Lung (tissue), 12 donors: ENCODE results near the gene KRT24. TPM values are rescaled to one million over a fixed set of nuclear protein-coding genes. Genes with fewer than 3 reads are reported as not detected.

Experiments used
- ATAC-seq: fragments of 200-7000 bp; cut with Tn5 transposase; one replicate; pipeline ENCODE4 v1.9.1; 2020; ENCODE audit warnings: moderate number of reproducible peaks; ENCODE audit not compliant: insufficient read depth, low FRiP score
- DNase-seq, 3 donors: peaks; one replicate each; pipeline ENCODE4 v3.0.0-alpha.2; 2013 to 2017
- H3K27ac ChIP-seq, 2 donors: one replicate each; pipeline ENCODE4 v1.5.1; 2013; ENCODE audit warnings: mild to moderate bottlenecking in 2 of 2, moderate library complexity in 2 of 2, control low read depth in 1 of 2, inconsistent platforms in 1 of 2, low read depth in 1 of 2, low read length in 1 of 2
- H3K27me3 ChIP-seq, 3 donors: one replicate each; pipeline ENCODE4 v1.5.1; 2013; ENCODE audit warnings: low read length in 2 of 3; ENCODE audit not compliant: control insufficient read depth in 3 of 3, insufficient read depth in 3 of 3
- H3K36me3 ChIP-seq, 4 donors: one replicate each; pipeline ENCODE4 v1.5.1; 2013; ENCODE audit warnings: low read length in 4 of 4, mild to moderate bottlenecking in 1 of 4, moderate library complexity in 1 of 4; ENCODE audit not compliant: control insufficient read depth in 4 of 4, insufficient read depth in 4 of 4
- H3K4me1 ChIP-seq, 5 donors: one replicate each; pipeline ENCODE4 v1.5.1; 2013; ENCODE audit warnings: low read length in 5 of 5, mild to moderate bottlenecking in 2 of 5, moderate library complexity in 1 of 5; ENCODE audit not compliant: control insufficient read depth in 5 of 5, insufficient read depth in 5 of 5
- H3K4me3 ChIP-seq: one replicate; pipeline ENCODE4 v1.5.1; 2013; ENCODE audit warnings: mild to moderate bottlenecking, control low read depth, moderate library complexity
- H3K9ac ChIP-seq, 2 donors: one replicate each; pipeline ENCODE4 v1.5.1; 2013; ENCODE audit warnings: low read length in 2 of 2, control low read depth in 1 of 2; ENCODE audit not compliant: insufficient read depth in 1 of 2
- H3K9me3 ChIP-seq, 4 donors: one replicate each; pipeline ENCODE4 v1.5.1; 2013; ENCODE audit warnings: low read length in 3 of 4, mild to moderate bottlenecking in 1 of 4, moderate library complexity in 1 of 4; ENCODE audit not compliant: control insufficient read depth in 4 of 4, insufficient read depth in 3 of 4
- CTCF ChIP-seq: IDR thresholded peaks from 2 replicates; pipeline ENCODE4 v1.5.1; 2012; ENCODE audit warnings: mild to moderate bottlenecking; ENCODE audit errors: control extremely low read depth, extremely low read depth
- WGBS, 2 donors: extraction: QIAGEN DNeasy Blood & Tissue Kit; methylation state at CpG; one replicate each; pipeline ENCODE4 v1.1.7; 2013; 5-methylcytosine and 5-hydroxymethylcytosine counted together
- polyA plus RNA-seq, 2 donors: library from polyadenylated mRNA; stranded (reverse); fragments of 200-250 nt; gene quantifications; one replicate each; pipeline ENCODE4 v1.2.1, GENCODE V29; 2013
- total RNA-seq, 2 donors: library from RNA; depleted of rRNA in 1 of 2; stranded (reverse); fragments of >200 nt in 1 of 2; gene quantifications; one replicate each; pipeline ENCODE4 v1.2.1, GENCODE V29; 2014 to 2021
- donor health status: control.
- donor health status: control.
- donor health status: Bipolar disorder and iron deficiency.
- donor health status: healthy.
- donor health status: DM: yes; HTN: yes; CAD: no.

The KRT24 gene
- total and polyA plus RNA-seq, 4 donors = 0.05 to 0.08 TPM; not detected in 2

DNA sequence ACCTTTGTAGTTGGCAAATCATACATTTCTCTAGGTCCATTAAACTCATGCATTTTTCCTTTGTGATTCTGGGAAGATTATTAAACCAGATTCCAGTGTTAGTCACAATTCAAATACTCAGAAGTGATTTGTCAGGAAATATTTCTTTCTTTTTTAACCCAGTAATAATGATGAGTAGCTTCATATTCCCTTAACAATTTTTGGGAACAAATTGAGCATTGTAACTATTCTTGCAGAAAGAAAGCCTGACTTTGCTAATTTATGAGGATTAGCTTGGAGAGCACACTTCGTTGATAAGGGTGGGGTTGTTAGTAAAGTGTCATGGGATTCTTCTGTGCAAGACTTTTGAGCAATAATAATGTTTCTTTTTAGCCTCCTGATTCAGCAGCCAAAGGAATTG lies 18.7 kb upstream of the KRT24 start:
- H3K36me3 ChIP-seq = no peaks in the 10 kb centered on the region
- no peaks in the 10 kb centered on the region for H3K4me1 ChIP-seq
- H3K9me3 ChIP-seq = no peaks in the 10 kb centered on the region
- no peaks in the 10 kb centered on the region for H3K27me3 ChIP-seq
- 56 to 80% methylated on average over 1 of the region's 1 CpG for WGBS, 2 donors
- H3K9ac ChIP-seq = no peak overlapping the region
- TF ChIP-seq CTCF = no peak
- H3K4me3 ChIP-seq = no peak overlapping the region
- DNase-seq (no peak), ATAC-seq (no peak)
- H3K27ac ChIP-seq = no peak overlapping the region

- no peaks in the 10 kb centered on the region for H3K9me3 ChIP-seq
- no peak for TF ChIP-seq CTCF
- no peak for ATAC-seq
- DNase-seq = no peak
- H3K27me3 ChIP-seq = no peaks in the 10 kb centered on the region
- no peak overlapping the region for H3K27ac ChIP-seq
- H3K4me3 ChIP-seq = no peak overlapping the region
- H3K4me1 ChIP-seq = no peaks in the 10 kb centered on the region
- H3K36me3 ChIP-seq = no peaks in the 10 kb centered on the region
- no peak overlapping the region for H3K9ac ChIP-seq
- 76 to 79% methylated on average over 2 of the region's 2 CpGs for WGBS, 2 donors
Measured at GRCh38 chr17:40720899-40721298, 17.3 kb upstream of the KRT24 start.

DNA sequence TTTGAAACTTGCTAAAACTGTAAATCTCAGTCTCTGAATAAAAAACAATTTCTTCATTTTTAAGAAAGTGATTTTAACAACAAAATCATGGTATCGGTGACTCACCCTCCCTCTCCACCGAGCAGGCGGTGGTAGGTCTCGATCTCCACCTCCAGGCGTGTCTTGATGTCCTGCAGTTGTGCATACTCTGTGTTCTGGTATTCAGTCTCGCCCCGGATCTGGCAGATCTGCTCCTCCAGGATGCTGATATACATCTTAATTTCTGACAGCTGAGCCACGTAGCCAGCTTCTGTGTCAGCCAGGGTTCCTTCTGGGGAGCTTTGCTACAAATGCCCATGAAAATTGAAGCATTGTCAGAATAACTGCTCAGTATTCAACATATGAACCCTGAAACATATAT lies 15.4 kb upstream of the KRT24 start:
- H3K4me3 ChIP-seq = no peak overlapping the region
- H3K36me3 ChIP-seq = no peaks in the 10 kb centered on the region
- no peaks in the 10 kb centered on the region for H3K4me1 ChIP-seq
- H3K9me3 ChIP-seq = no peaks in the 10 kb centered on the region
- TF ChIP-seq CTCF = no peak
- no peak for DNase-seq
- no peak for ATAC-seq
- H3K27me3 ChIP-seq = no peaks in the 10 kb centered on the region
- H3K9ac ChIP-seq = no peak overlapping the region
- WGBS, 2 donors = 58 to 59% methylated on average over 8 of the region's 8 CpGs
- H3K27ac ChIP-seq = no peak overlapping the region

GRCh38 chr17:40717776-40718175 lies 14.2 kb upstream of the KRT24 start:
- TF ChIP-seq CTCF = no peak
- WGBS, 2 donors = 77% methylated on average over 3 of the region's 3 CpGs
- Histone ChIP-seq H3K4me3 (no peak overlapping the region), H3K9me3 (no peaks in the 10 kb centered on the region), H3K4me1 (no peaks in the 10 kb centered on the region), H3K27me3 (no peaks in the 10 kb centered on the region), H3K27ac (no peak overlapping the region), H3K36me3 (no peaks in the 10 kb centered on the region), H3K9ac (no peak overlapping the region)
- DNase-seq (no peak), ATAC-seq (no peak)
